DMS53 (cell line): ENCODE results near the gene ETNPPL.

Experiments used
- DNase-seq: peaks from one replicate; lab custom pipeline; 2025; lab: John Stamatoyannopoulos, UW

ETNPPL gene

GRCh38 chr4:108696160-108696559 is 66.7 kb downstream of the ETNPPL start:
- no peak for DNase-seq

GRCh38 chr4:108695062-108695461 is 67.8 kb downstream of the ETNPPL start:
- no peak for DNase-seq

GRCh38 chr4:108694423-108694822 is 68.4 kb downstream of the ETNPPL start:
- peak; percentile 44 for DNase-seq

- DNase-seq: no peak
Observed at GRCh38 chr4:108693819-108694218, 69.0 kb downstream of the ETNPPL start.

GRCh38 chr4:108693211-108693610 is 69.6 kb downstream of the ETNPPL start:
- no peak for DNase-seq
